Endothelial cell of umbilical vein (primary cell): ENCODE results near the gene TTC1. TPM values are rescaled to one million over a fixed set of nuclear protein-coding genes. Genes with fewer than 3 reads are reported as not detected.

Experiments used
- BruUV-seq: library from RNA; stranded (reverse); fragments of 400-500 nt; replicated peaks from 2 replicates; lab custom pipeline; 2021; lab: Mats Ljungman, UMichigan
- CTCF ChIA-PET: fragments of 300-600, 350-600 bp; sonication (Branson Sonifier 250); formaldehyde crosslinking; loops from one replicate; lab custom pipeline; 2021; ENCODE audit warnings: antibody characterized with exemption, inconsistent platforms; lab: Charles Lee
- POLR2A ChIA-PET: fragments of 300-600, 350-600 bp; sonication (Branson Sonifier 250); formaldehyde crosslinking; loops from one replicate; lab custom pipeline; 2021; ENCODE audit warnings: antibody characterized with exemption, inconsistent platforms; lab: Charles Lee
- DNase-seq: peaks from one replicate; pipeline ENCODE4 v3.0.0-alpha.2; 2011; ENCODE audit warnings: low read depth, low spot score
- FAIRE-seq: peaks from 2 replicates; lab custom pipeline; 2011; peaks lifted over from hg19 to GRCh38; lab: Jason Lieb, UNC
- H2AFZ ChIP-seq: 2 replicates; pipeline ENCODE4 v1.6.0; 2012; ENCODE audit warnings: low read depth, low read length, control low read depth, inconsistent platforms
- H3K27ac ChIP-seq: 2 replicates; pipeline ENCODE4 v1.5.1; 2011; ENCODE audit warnings: low read depth, mild to moderate bottlenecking, control low read depth, low read length, moderate library complexity; ENCODE audit not compliant: insufficient read depth
- H3K27me3 ChIP-seq, 2 experiments: 2 replicates each; pipeline versions ENCODE4 v1.6.0 to v1.6.1; 2011; ENCODE audit warnings: low read length in 2 of 2, mixed read lengths in 1 of 2; ENCODE audit not compliant: control insufficient read depth in 2 of 2, insufficient read depth in 2 of 2
- H3K36me3 ChIP-seq, 2 experiments: 2 replicates in 1 of 2; 3 replicates in 1 of 2; pipeline ENCODE4 v1.5.1; 2011; ENCODE audit warnings: low read length in 2 of 2, mild to moderate bottlenecking in 1 of 2, moderate library complexity in 1 of 2; ENCODE audit not compliant: control insufficient read depth in 2 of 2, insufficient read depth in 2 of 2; ENCODE audit errors: extremely low read depth in 1 of 2
- H3K4me1 ChIP-seq: 3 replicates; pipeline ENCODE4 v1.5.1; 2011; ENCODE audit warnings: mild to moderate bottlenecking, low read length; ENCODE audit not compliant: control insufficient read depth, insufficient read depth; ENCODE audit errors: extremely low read depth
- H3K4me2 ChIP-seq: 2 replicates; pipeline ENCODE4 v1.6.1; 2011; ENCODE audit warnings: low read length, control low read depth, mixed read lengths; ENCODE audit not compliant: insufficient read depth
- H3K4me3 ChIP-seq, 3 experiments: fragments of 200-600 bp in 1 of 3; sonication (generic), shearing (Covaris generic) in 1 of 3; replicated peaks in 1 of 3; 2 replicates each; pipeline ENCODE4 v1.5.1; 2011 to 2016; ENCODE audit warnings: control low read depth in 3 of 3, low read length in 3 of 3, mild to moderate bottlenecking in 2 of 3, inconsistent platforms in 1 of 3, low read depth in 1 of 3, moderate library complexity in 1 of 3; ENCODE audit not compliant: insufficient read depth in 1 of 3
- H3K79me2 ChIP-seq: 2 replicates; pipeline ENCODE4 v1.6.0; 2012; ENCODE audit warnings: low read length, inconsistent platforms; ENCODE audit not compliant: control insufficient read depth, insufficient read depth
- H3K9ac ChIP-seq: replicated peaks from 2 replicates; pipeline ENCODE3; 2011; ENCODE audit warnings: low read length, control low read depth; ENCODE audit not compliant: insufficient read depth; ENCODE audit errors: extremely low read depth
- H3K9me1 ChIP-seq: replicated peaks from 3 replicates; pipeline ENCODE4 v1.6.0; 2011; ENCODE audit warnings: mild to moderate bottlenecking, low read length; ENCODE audit not compliant: control insufficient read depth, insufficient read depth; ENCODE audit errors: extremely low read depth
- H3K9me3 ChIP-seq: replicated peaks from 2 replicates; pipeline ENCODE4 v1.5.1; 2012; ENCODE audit warnings: low read length, inconsistent platforms; ENCODE audit not compliant: control insufficient read depth, insufficient read depth
- H4K20me1 ChIP-seq: replicated peaks from 2 replicates; pipeline ENCODE3; 2011; ENCODE audit warnings: mild to moderate bottlenecking, low read length; ENCODE audit not compliant: control insufficient read depth, insufficient read depth; ENCODE audit errors: extremely low read depth
- EZH2 ChIP-seq: IDR thresholded peaks from 2 replicates; pipeline ENCODE4 v1.6.1; 2012; ENCODE audit warnings: borderline replicate concordance, low read depth, mild to moderate bottlenecking, moderate library complexity, low read length, inconsistent platforms; ENCODE audit not compliant: severe bottlenecking
- FOS ChIP-seq: IDR thresholded peaks from 2 replicates; pipeline ENCODE4 v1.6.1; 2011; ENCODE audit warnings: mild to moderate bottlenecking, low read length, moderate library complexity, borderline replicate concordance; ENCODE audit not compliant: insufficient read depth
- GATA2 ChIP-seq: IDR thresholded peaks from 2 replicates; pipeline ENCODE4 v1.7.0; 2011; ENCODE audit warnings: low read depth, mild to moderate bottlenecking, moderate library complexity, mixed read lengths, low read length; ENCODE audit not compliant: insufficient read length, insufficient read depth
- JUN ChIP-seq: IDR thresholded peaks from 2 replicates; pipeline ENCODE4 v1.6.1; 2011; ENCODE audit warnings: borderline replicate concordance, low read depth; ENCODE audit not compliant: insufficient read length, insufficient read depth
- MYC ChIP-seq: IDR thresholded peaks from one replicate; pipeline ENCODE4 v1.6.1; 2011; ENCODE audit warnings: mild to moderate bottlenecking, low read depth, low read length
- dilution Hi-C: fragments of 300-500 bp; cut with MboI; formaldehyde crosslinking; loops from one replicate; pipeline ENCODE4 v1.15.0; 2019; ENCODE audit warnings: low sequenced_read_pairs; ENCODE audit not compliant: extremely low pct_ligation_motif_present
- intact Hi-C: fragments of 100-400 bp; cut with micrococcal nuclease; formaldehyde crosslinking; loops from one replicate; pipeline ENCODE4 v1.10.0; 2022
- polyA plus RNA-seq, 4 experiments: library from polyadenylated mRNA; depleted of rRNA in 3 of 4; stranded (reverse) in 3 of 4; unstranded in 1 of 4; fragments of >200 nt; gene quantifications; 2 replicates each; pipeline versions ENCODE4 v1.2.1 to v1.2.3, GENCODE V29; 2011 to 2012; ENCODE audit warnings: missing spikeins in 1 of 4
- total RNA-seq: library from RNA; stranded (reverse); gene quantifications from 2 replicates; pipeline ENCODE4 v1.2.3, GENCODE V29; 2021
- TF ChIP-seq, protein P1 (sequence below), 2 donors: IDR thresholded peaks; 1 replicate in 1 of 2; 2 replicates in 1 of 2; pipeline ENCODE4 v1.5.1; 2011; ENCODE audit warnings: low read length in 2 of 2, mild to moderate bottlenecking in 2 of 2, moderate library complexity in 2 of 2, control low read depth in 1 of 2, inconsistent platforms in 1 of 2, low read depth in 1 of 2; ENCODE audit not compliant: insufficient read depth in 1 of 2; ENCODE audit errors: extremely low read depth in 1 of 2
- TF ChIP-seq, protein P2 (sequence below): IDR thresholded peaks from 2 replicates; pipeline ENCODE4 v1.6.1; 2011; ENCODE audit not compliant: insufficient read depth, insufficient read length

TTC1 gene
- total and polyA plus RNA-seq, 2 donors (not counting 3 experiments of a cell fraction or from before 2014, with no cell fraction given): 23.9 to 62.6 TPM

DNA sequence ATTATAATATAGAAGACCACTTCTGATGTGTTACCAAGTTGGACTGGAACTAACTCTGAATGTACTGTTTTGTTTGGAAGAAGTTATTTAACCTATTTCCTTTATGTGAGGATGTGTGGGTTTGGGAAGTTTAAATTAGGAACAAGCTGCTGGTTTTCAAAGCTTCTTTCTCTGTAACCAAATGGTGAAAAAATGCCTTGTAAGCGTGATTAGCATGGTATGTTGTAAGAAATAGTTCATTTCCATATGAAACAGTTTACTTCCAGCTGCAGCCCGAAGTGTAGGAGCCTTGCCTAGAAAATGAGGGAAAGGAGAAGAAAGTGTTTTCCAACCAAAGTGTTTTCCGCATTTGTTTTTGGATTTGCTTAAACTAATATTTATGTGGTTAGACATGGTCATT is 36.0 kb downstream of the TTC1 start:
- TF ChIP-seq, protein P1, sequence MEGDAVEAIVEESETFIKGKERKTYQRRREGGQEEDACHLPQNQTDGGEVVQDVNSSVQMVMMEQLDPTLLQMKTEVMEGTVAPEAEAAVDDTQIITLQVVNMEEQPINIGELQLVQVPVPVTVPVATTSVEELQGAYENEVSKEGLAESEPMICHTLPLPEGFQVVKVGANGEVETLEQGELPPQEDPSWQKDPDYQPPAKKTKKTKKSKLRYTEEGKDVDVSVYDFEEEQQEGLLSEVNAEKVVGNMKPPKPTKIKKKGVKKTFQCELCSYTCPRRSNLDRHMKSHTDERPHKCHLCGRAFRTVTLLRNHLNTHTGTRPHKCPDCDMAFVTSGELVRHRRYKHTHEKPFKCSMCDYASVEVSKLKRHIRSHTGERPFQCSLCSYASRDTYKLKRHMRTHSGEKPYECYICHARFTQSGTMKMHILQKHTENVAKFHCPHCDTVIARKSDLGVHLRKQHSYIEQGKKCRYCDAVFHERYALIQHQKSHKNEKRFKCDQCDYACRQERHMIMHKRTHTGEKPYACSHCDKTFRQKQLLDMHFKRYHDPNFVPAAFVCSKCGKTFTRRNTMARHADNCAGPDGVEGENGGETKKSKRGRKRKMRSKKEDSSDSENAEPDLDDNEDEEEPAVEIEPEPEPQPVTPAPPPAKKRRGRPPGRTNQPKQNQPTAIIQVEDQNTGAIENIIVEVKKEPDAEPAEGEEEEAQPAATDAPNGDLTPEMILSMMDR (IDR thresholded peaks at IDR 0.05; ENCODE audit: extremely low read depth in 1 of 2, insufficient read depth in 1 of 2, low read depth in 1 of 2, low read length in 2 of 2): no peak
- TF ChIP-seq GATA2 (no peak), EZH2 (no peak), FOS (no peak), MYC (no peak), JUN (no peak)
- TF ChIP-seq, protein P2, sequence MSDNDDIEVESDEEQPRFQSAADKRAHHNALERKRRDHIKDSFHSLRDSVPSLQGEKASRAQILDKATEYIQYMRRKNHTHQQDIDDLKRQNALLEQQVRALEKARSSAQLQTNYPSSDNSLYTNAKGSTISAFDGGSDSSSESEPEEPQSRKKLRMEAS: no peak
- BruUV-seq: no TSS peak
- no peak for FAIRE-seq
- Histone ChIP-seq H3K4me1 (peaks cover 6% of the 10 kb centered on the region), H3K9me1 (no peaks in the 10 kb centered on the region), H3K9ac (no peak overlapping the region), H3K27me3 (no peaks in the 10 kb centered on the region), H3K9me3 (no peaks in the 10 kb centered on the region), H3K27ac (no peak overlapping the region), H3K79me2 (no peaks in the 10 kb centered on the region), H3K36me3 (peaks cover 6 to 10% of the 10 kb centered on the region in 2 experiments), H4K20me1 (no peaks in the 10 kb centered on the region), H3K4me3 (no peak overlapping the region), H3K4me2 (no peak overlapping the region), H2AFZ (no peak overlapping the region)
- intact Hi-C loops: no loop called here
- CTCF ChIA-PET: interaction anchor here (1.2 to 1.4 kb wide), 3 partner anchors 9 to 27 kb away, joined by 3 to 5 read pairs (median 5); no protein-coding TSS in a partner anchor
- POLR2A ChIA-PET: no interaction called here
- dilution Hi-C loops: no loop called here
- DNase-seq: peak; percentile 28
